Measurements from ENCODE around the gene FHIT. TPM values are rescaled to one million over a fixed set of nuclear protein-coding genes. Genes with fewer than 3 reads are reported as not detected.

The FHIT gene
- total RNA-seq, 4 donors from 2014 or later = 1.6 to 12.9 (median 7.8) TPM

- Histone ChIP-seq H3K36me3 (no peaks in the 10 kb centered on the region), H3K4me3 (no peak overlapping the region), H3K9me3 (no peaks in the 10 kb centered on the region), H3K27me3 (no peaks in the 10 kb centered on the region), H3K27ac (no peak overlapping the region), H3K4me1 (no peaks in the 10 kb centered on the region)
- DNase-seq (ENCODE audit: low spot score in 2 of 2) = no peak
- WGBS, 2 donors = 44 to 45% methylated on average over 2 of the region's 2 CpGs
- TF ChIP-seq CTCF (IDR thresholded peaks at IDR 0.05) (no peak), EP300 (IDR thresholded peaks at IDR 0.05) (no peak), POLR2A (IDR thresholded peaks at IDR 0.05) (no peak)
These were observed 1001.0 kb downstream of the FHIT start for GRCh38 chr3:60250206-60250605.

GRCh38 chr3:60246361-60246760 lies 1004.9 kb downstream of the FHIT start:
- H3K9me3 ChIP-seq = no peaks in the 10 kb centered on the region
- WGBS, 2 donors = 87 to 91% methylated on average over 4 of the region's 4 CpGs
- DNase-seq (ENCODE audit: low spot score in 2 of 2) = no peak
- TF ChIP-seq EP300 (IDR thresholded peaks at IDR 0.05) = no peak
- no peak for TF ChIP-seq CTCF (IDR thresholded peaks at IDR 0.05)
- TF ChIP-seq POLR2A (IDR thresholded peaks at IDR 0.05) = no peak
- H3K4me1 ChIP-seq = no peaks in the 10 kb centered on the region
- no peaks in the 10 kb centered on the region for H3K27me3 ChIP-seq
- H3K36me3 ChIP-seq = no peaks in the 10 kb centered on the region
- H3K27ac ChIP-seq = no peak overlapping the region
- no peak overlapping the region for H3K4me3 ChIP-seq

GRCh38 chr3:60243456-60243855 lies 1007.8 kb downstream of the FHIT start:
- no peak for TF ChIP-seq EP300 (IDR thresholded peaks at IDR 0.05)
- no peak for TF ChIP-seq POLR2A (IDR thresholded peaks at IDR 0.05)
- no peak for TF ChIP-seq CTCF (IDR thresholded peaks at IDR 0.05)
- no peak for DNase-seq (ENCODE audit: low spot score in 2 of 2)
- no peaks in the 10 kb centered on the region for H3K4me1 ChIP-seq
- H3K9me3 ChIP-seq = no peaks in the 10 kb centered on the region
- WGBS, 2 donors = 82 to 83% methylated on average over 5 of the region's 5 CpGs
- H3K36me3 ChIP-seq = no peaks in the 10 kb centered on the region
- H3K27me3 ChIP-seq = no peaks in the 10 kb centered on the region
- no peak overlapping the region for H3K27ac ChIP-seq
- no peak overlapping the region for H3K4me3 ChIP-seq

- WGBS, 2 donors = 65% methylated on average over 3 of the region's 3 CpGs
- no peak overlapping the region for H3K4me3 ChIP-seq
- no peak for DNase-seq (ENCODE audit: low spot score in 2 of 2)
These were observed 1010.8 kb downstream of the FHIT start for GRCh38 chr3:60240492-60240891.

GRCh38 chr3:60238550-60238949 lies 1012.7 kb downstream of the FHIT start:
- H3K4me3 ChIP-seq = no peak overlapping the region
- H3K9me3 ChIP-seq = no peaks in the 10 kb centered on the region
- TF ChIP-seq POLR2A (IDR thresholded peaks at IDR 0.05) (no peak), EP300 (IDR thresholded peaks at IDR 0.05) (no peak), CTCF (IDR thresholded peaks at IDR 0.05) (no peak)
- H3K27me3 ChIP-seq = no peaks in the 10 kb centered on the region
- no peaks in the 10 kb centered on the region for H3K4me1 ChIP-seq
- H3K36me3 ChIP-seq = no peaks in the 10 kb centered on the region
- no peak overlapping the region for H3K27ac ChIP-seq
- 65 to 80% methylated on average over 2 of the region's 2 CpGs for WGBS, 2 donors
- DNase-seq (ENCODE audit: low spot score in 2 of 2) = no peak

More at GRCh38 chr3:60240492-60240891, 1010.8 kb downstream of the FHIT start:
- no peaks in the 10 kb centered on the region for H3K27me3 ChIP-seq
- no peaks in the 10 kb centered on the region for H3K9me3 ChIP-seq
- no peaks in the 10 kb centered on the region for H3K4me1 ChIP-seq
- no peaks in the 10 kb centered on the region for H3K36me3 ChIP-seq
- TF ChIP-seq POLR2A (IDR thresholded peaks at IDR 0.05) (no peak), CTCF (IDR thresholded peaks at IDR 0.05) (no peak), EP300 (IDR thresholded peaks at IDR 0.05) (no peak)
- no peak overlapping the region for H3K27ac ChIP-seq
